Tibial artery (tissue), 4 donors: ENCODE measurements around the gene MYOZ2.

Source experiments
- DNase-seq, 2 donors: peaks; one replicate each; pipeline ENCODE4 v3.0.0-alpha.2; 2019
- H3K27ac ChIP-seq, 2 donors: fragments of 200-600 bp; sonication (generic) in 1 of 2; 1 replicate in 1 of 2; 2 replicates in 1 of 2; pipeline ENCODE4 v1.5.1; 2018 to 2019; ENCODE audit warnings: mild to moderate bottlenecking in 1 of 2
- H3K27me3 ChIP-seq, 2 donors: fragments of 200-600 bp; sonication (generic) in 1 of 2; one replicate each; pipeline versions ENCODE4 v1.5.1 to v1.6.0; 2016 to 2019
- H3K36me3 ChIP-seq, 3 donors: fragments of 200-600 bp; sonication (generic) in 2 of 3; one replicate each; pipeline ENCODE4 v1.5.1; 2016 to 2019; ENCODE audit warnings: mild to moderate bottlenecking in 2 of 3
- H3K4me1 ChIP-seq, 4 donors: fragments of 200-600 bp; sonication (generic) in 2 of 4; 1 replicate in 3 of 4; 2 replicates in 1 of 4; pipeline ENCODE4 v1.5.1; 2016 to 2019
- H3K4me3 ChIP-seq, 2 donors: fragments of 200-600 bp; sonication (generic) in 1 of 2; 1 replicate in 1 of 2; 2 replicates in 1 of 2; pipeline ENCODE4 v1.5.1; 2018 to 2019; ENCODE audit warnings: mild to moderate bottlenecking in 2 of 2
- H3K9me3 ChIP-seq, 3 donors: fragments of 200-600 bp; sonication (generic) in 1 of 3; one replicate each; pipeline ENCODE4 v1.5.1; 2016 to 2019
- intact Hi-C: fragments of 100-400 bp; cut with DNase I; formaldehyde crosslinking; loops from one replicate; pipeline ENCODE4 v1.15.0; 2023; ENCODE audit warnings: low total_unique reads
- TF ChIP-seq, protein P1 (sequence below), 2 experiments: fragments of 200-600 bp in 1 of 2; fragments of 450-650 bp in 1 of 2; IDR thresholded peaks; one replicate each; pipeline ENCODE4 v1.5.1; 2017 to 2019; ENCODE audit warnings: antibody characterized with exemption in 2 of 2, mild to moderate bottlenecking in 1 of 2, moderate library complexity in 1 of 2

Gene MYOZ2

GRCh38 chr4:119098306-119098705, 37.3 kb upstream of the MYOZ2 start:
- Histone ChIP-seq H3K9me3 (no peaks in the 10 kb centered on the region), H3K27ac (no peak overlapping the region), H3K36me3 (no peaks in the 10 kb centered on the region), H3K4me3 (no peak overlapping the region), H3K27me3 (no peaks in the 10 kb centered on the region), H3K4me1 (peaks cover 0 to 37% (median 15%) of the 10 kb centered on the region in 4 donors)
- intact Hi-C loops, result no loop called here
- TF ChIP-seq, protein P1, sequence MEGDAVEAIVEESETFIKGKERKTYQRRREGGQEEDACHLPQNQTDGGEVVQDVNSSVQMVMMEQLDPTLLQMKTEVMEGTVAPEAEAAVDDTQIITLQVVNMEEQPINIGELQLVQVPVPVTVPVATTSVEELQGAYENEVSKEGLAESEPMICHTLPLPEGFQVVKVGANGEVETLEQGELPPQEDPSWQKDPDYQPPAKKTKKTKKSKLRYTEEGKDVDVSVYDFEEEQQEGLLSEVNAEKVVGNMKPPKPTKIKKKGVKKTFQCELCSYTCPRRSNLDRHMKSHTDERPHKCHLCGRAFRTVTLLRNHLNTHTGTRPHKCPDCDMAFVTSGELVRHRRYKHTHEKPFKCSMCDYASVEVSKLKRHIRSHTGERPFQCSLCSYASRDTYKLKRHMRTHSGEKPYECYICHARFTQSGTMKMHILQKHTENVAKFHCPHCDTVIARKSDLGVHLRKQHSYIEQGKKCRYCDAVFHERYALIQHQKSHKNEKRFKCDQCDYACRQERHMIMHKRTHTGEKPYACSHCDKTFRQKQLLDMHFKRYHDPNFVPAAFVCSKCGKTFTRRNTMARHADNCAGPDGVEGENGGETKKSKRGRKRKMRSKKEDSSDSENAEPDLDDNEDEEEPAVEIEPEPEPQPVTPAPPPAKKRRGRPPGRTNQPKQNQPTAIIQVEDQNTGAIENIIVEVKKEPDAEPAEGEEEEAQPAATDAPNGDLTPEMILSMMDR (IDR thresholded peaks at IDR 0.05), result no peak
- no peak for DNase-seq

DNA sequence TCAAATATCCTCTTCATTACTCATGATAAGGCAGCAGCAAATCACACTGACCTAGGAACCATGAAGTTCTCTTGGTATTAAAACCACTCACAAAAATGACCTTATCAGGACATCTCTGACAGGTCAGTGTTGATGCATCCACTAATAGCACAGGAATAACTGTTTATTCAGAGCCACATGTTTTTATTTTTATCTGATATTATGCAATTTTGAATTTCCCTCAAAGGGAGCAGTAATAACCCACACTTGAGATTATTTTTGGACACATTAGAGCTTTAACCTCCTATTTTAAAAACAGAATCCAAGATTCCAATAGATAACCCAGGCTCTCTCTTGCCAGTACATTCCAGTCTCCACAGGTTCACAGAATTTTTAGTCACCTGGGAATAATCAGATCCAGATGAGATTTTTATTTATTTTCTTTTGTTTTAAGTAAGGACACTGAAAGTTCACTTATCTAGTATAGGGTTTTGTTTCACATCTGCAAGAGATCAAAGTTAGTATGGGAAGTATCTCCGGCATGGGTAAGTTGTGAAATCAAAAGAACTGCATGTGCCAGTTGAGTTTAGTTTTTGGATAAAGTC, 36.3 kb upstream of the MYOZ2 start:
- Histone ChIP-seq H3K36me3 (no peaks in the 10 kb centered on the region), H3K4me1 (peaks cover 0 to 45% (median 17%) of the 10 kb centered on the region in 4 donors), H3K27me3 (no peaks in the 10 kb centered on the region), H3K9me3 (no peaks in the 10 kb centered on the region), H3K27ac (no peak overlapping the region), H3K4me3 (no peak overlapping the region)
- DNase-seq, result no peak
- intact Hi-C loops, result no loop called here
- TF ChIP-seq, protein P1 (IDR thresholded peaks at IDR 0.05), result no peak

DNA sequence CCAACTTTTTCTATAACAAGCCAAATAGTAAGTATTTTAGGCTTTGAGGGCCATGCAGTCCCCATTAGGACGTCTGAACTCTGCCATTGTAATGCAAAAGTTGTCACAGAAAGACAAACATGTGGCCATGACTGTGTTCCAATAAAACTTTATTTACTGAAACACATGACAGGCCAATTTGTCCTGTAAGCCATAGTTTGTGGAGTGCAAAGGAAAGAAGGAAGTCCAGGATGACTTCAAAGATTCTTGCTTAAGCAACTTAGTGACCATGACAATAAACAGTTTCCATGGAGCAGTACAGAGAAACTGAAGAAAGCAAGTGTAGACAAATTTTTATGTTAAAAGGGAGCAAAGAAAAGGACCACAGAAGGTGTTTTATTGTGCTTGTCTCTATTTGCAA, 35.0 kb upstream of the MYOZ2 start:
- no peak for DNase-seq
- TF ChIP-seq, protein P1 (IDR thresholded peaks at IDR 0.05), result no peak
- no peaks in the 10 kb centered on the region for H3K36me3 ChIP-seq
- intact Hi-C loops, result loop anchor here (10.0 kb wide), 2 partner anchors 114 to 514 kb away; partner anchors contain the start of gene USP53
- no peak overlapping the region for H3K4me3 ChIP-seq
- no peak overlapping the region for H3K27ac ChIP-seq
- H3K9me3 ChIP-seq, result no peaks in the 10 kb centered on the region
- peaks cover 0 to 59% (median 23%) of the 10 kb centered on the region in 4 donors for H3K4me1 ChIP-seq
- no peaks in the 10 kb centered on the region for H3K27me3 ChIP-seq

GRCh38 chr4:119103263-119103662, 32.4 kb upstream of the MYOZ2 start:
- Histone ChIP-seq H3K4me1 (peaks cover 0 to 67% (median 31%) of the 10 kb centered on the region in 4 donors), H3K27me3 (no peaks in the 10 kb centered on the region), H3K27ac (peak overlapping the region; percentile 35 to 45), H3K9me3 (no peaks in the 10 kb centered on the region), H3K36me3 (no peaks in the 10 kb centered on the region), H3K4me3 (no peak overlapping the region)
- TF ChIP-seq, protein P1 (IDR thresholded peaks at IDR 0.05), result no peak
- intact Hi-C loops, result loop anchor here (10.0 kb wide), 2 partner anchors 112 to 512 kb away; partner anchors contain the start of gene USP53
- peak; percentile 48 to 71 for DNase-seq

- intact Hi-C loops, result loop anchor here (10.0 kb wide), 2 partner anchors 110 to 510 kb away; partner anchors contain the start of gene USP53
- no peak for DNase-seq
- Histone ChIP-seq H3K4me1 (peaks cover 0 to 52% (median 22%) of the 10 kb centered on the region in 4 donors), H3K36me3 (no peaks in the 10 kb centered on the region), H3K4me3 (no peak overlapping the region), H3K27ac (peak overlapping the region in 1 of 2 donors; percentile 10), H3K27me3 (no peaks in the 10 kb centered on the region), H3K9me3 (no peaks in the 10 kb centered on the region)
- TF ChIP-seq, protein P1 (IDR thresholded peaks at IDR 0.05), result no peak
Measured at GRCh38 chr4:119104644-119105273, 30.9 kb upstream of the MYOZ2 start.
